ENCODE data around the gene AP3B2. TPM values are rescaled to one million over a fixed set of nuclear protein-coding genes. Genes with fewer than 3 reads are reported as not detected.
"Not testable (repeated sequence)": the region's sequence is repeated elsewhere in the genome, so short reads cannot be mapped to it uniquely, and the experiment has no call there.

AP3B2 gene
- total and polyA plus RNA-seq, 8 donors: 0.29 to 8.0 (median 2.0) TPM; not detected in 1

GRCh38 chr15:82647835-82648256 is 61.8 kb downstream of the AP3B2 start:
- DNase-seq: no peak
- no peaks in the 10 kb centered on the region for H3K36me3 ChIP-seq
- peaks cover 14 to 63% (median 54%) of the 10 kb centered on the region in 3 donors for H3K27me3 ChIP-seq
- intact Hi-C loops (cut with DNase I; ENCODE audit: low total_unique reads): loop anchor here (10.0 kb wide), 1 partner anchor 63 kb away; no protein-coding TSS in a partner anchor
- no peak for TF ChIP-seq CTCF (IDR thresholded peaks at IDR 0.05)
- TF ChIP-seq POLR2A (IDR thresholded peaks at IDR 0.05): no peak
- TF ChIP-seq POLR2AphosphoS5 (IDR thresholded peaks at IDR 0.05): no peak
- TF ChIP-seq EP300 (IDR thresholded peaks at IDR 0.05): no peak
- peaks cover 22 to 31% (median 26%) of the 10 kb centered on the region in 4 donors for H3K4me1 ChIP-seq
- H3K4me3 ChIP-seq: peak overlapping the region; percentile 50 to 71 (median 59)
- WGBS, 5 donors: 0 to 2% (median 1%) methylated on average over 5 to 49 of the region's 49 CpGs; no CpG with 5 or more reads in 1 of the 5 donors
- peaks cover 0 to 5% (median 0%) of the 10 kb centered on the region in 4 donors for H3K9me3 ChIP-seq
- H3K27ac ChIP-seq: peak overlapping the region in 3 of 5 donors; percentile 24 to 66 (median 45)

GRCh38 chr15:82647045-82647834 is 62.4 kb downstream of the AP3B2 start, which contains the start of gene CPEB1:
TSS of gene CPEB1 (minus strand) at chr15:82647363. CDS start at chr15:82628459, 18,904 bp downstream.
- Histone ChIP-seq H3K27me3 (peaks cover 14 to 68% (median 57%) of the 10 kb centered on the region in 3 donors), H3K27ac (peak within 1 kb of the TSS in 3 of 5 donors; percentile 24 to 66 (median 45)), H3K9me3 (peaks cover 0 to 5% (median 0%) of the 10 kb centered on the region in 4 donors), H3K4me1 (peaks cover 22 to 31% (median 26%) of the 10 kb centered on the region in 4 donors), H3K36me3 (no peaks in the 10 kb centered on the region), H3K4me3 (peak within 1 kb of the TSS; percentile 50 to 71 (median 59))
- peak in 1 of 2 donors; percentile 62 for DNase-seq
- intact Hi-C loops (cut with DNase I; ENCODE audit: low total_unique reads): loop anchor here (10.0 kb wide), 1 partner anchor 62 kb away; no protein-coding TSS in a partner anchor
- 10 to 24% (median 11%) methylated on average over 15 to 96 of the region's 96 CpGs for WGBS, 5 donors
- TF ChIP-seq EP300 (IDR thresholded peaks at IDR 0.05): no peak
- no peak for TF ChIP-seq POLR2AphosphoS5 (IDR thresholded peaks at IDR 0.05)
- no peak for TF ChIP-seq CTCF (IDR thresholded peaks at IDR 0.05)
- TF ChIP-seq POLR2A (IDR thresholded peaks at IDR 0.05): no peak

GRCh38 chr15:82646250-82647044 is 63.2 kb downstream of the AP3B2 start:
- Histone ChIP-seq H3K36me3 (no peaks in the 10 kb centered on the region), H3K27me3 (peaks cover 14 to 74% (median 61%) of the 10 kb centered on the region in 3 donors), H3K4me3 (peak overlapping the region; percentile 50 to 71 (median 59)), H3K9me3 (peaks cover 0 to 5% (median 0%) of the 10 kb centered on the region in 4 donors), H3K27ac (no peak overlapping the region), H3K4me1 (peaks cover 22 to 31% (median 26%) of the 10 kb centered on the region in 4 donors)
- TF ChIP-seq POLR2AphosphoS5 (IDR thresholded peaks at IDR 0.05) (no peak), EP300 (IDR thresholded peaks at IDR 0.05) (no peak), POLR2A (IDR thresholded peaks at IDR 0.05) (no peak), CTCF (IDR thresholded peaks at IDR 0.05) (no peak)
- peak in 1 of 2 donors; percentile 61 for DNase-seq
- 14 to 25% (median 18%) methylated on average over 39 to 56 of the region's 56 CpGs for WGBS, 5 donors
- intact Hi-C loops (cut with DNase I; ENCODE audit: low total_unique reads): loop anchor here (10.0 kb wide), 1 partner anchor 62 kb away; no protein-coding TSS in a partner anchor

GRCh38 chr15:82644967-82645852 is 64.5 kb downstream of the AP3B2 start:
- not testable (repeated sequence) for H3K9me3 ChIP-seq, H3K4me3 ChIP-seq, H3K27ac ChIP-seq, DNase-seq, H3K36me3 ChIP-seq
- peaks cover 22 to 31% (median 26%) of the 10 kb centered on the region in 4 donors for H3K4me1 ChIP-seq
- WGBS, 5 donors: 87 to 92% (median 90%) methylated on average over 34 of the region's 34 CpGs
- intact Hi-C loops (cut with DNase I; ENCODE audit: low total_unique reads): loop anchor here (10.0 kb wide), 1 partner anchor 60 kb away; no protein-coding TSS in a partner anchor
- H3K27me3 ChIP-seq: peaks cover 14 to 79% (median 61%) of the 10 kb centered on the region in 3 donors
